OCI-LY3 (cell line): Measurements from ENCODE around the gene MAD1L1.

Source experiments
- CTCF ChIP-seq: fragments of 200-600, 300-600 bp; sonication (generic); IDR thresholded peaks from 2 replicates; pipeline ENCODE4 v1.5.1; 2014; ENCODE audit warnings: antibody characterized with exemption, low read length, low read depth
- EZH2phosphoT487 ChIP-seq: fragments of 200-600 bp; shearing (Covaris generic); IDR thresholded peaks from 2 replicates; pipeline ENCODE4 v1.6.1; 2018; ENCODE audit warnings: antibody characterized with exemption, mixed run types, low read depth

- no peak for TF ChIP-seq CTCF
- no peak for TF ChIP-seq EZH2phosphoT487
These were observed 156.9 kb downstream of the MAD1L1 start for GRCh38 chr7:2075811-2076210.
